GM18526 (cell line): ENCODE measurements around the gene TMEM80.

Experiments used
- POLR2A ChIP-seq: IDR thresholded peaks from 3 replicates; pipeline ENCODE4 v1.6.1; 2011; ENCODE audit not compliant: insufficient read length; ENCODE audit errors: extremely low read depth

Gene TMEM80

GRCh38 chr11:673866-674265 is 21.8 kb upstream of the TMEM80 start:
- no peak for TF ChIP-seq POLR2A

- TF ChIP-seq POLR2A: no peak
These were observed 21.2 kb upstream of the TMEM80 start for GRCh38 chr11:674406-674805.

GRCh38 chr11:678297-678696 is 17.3 kb upstream of the TMEM80 start:
- TF ChIP-seq POLR2A: no peak

GRCh38 chr11:679271-680207 is 16.1 kb upstream of the TMEM80 start:
- TF ChIP-seq POLR2A: no peak

GRCh38 chr11:680476-680875 is 15.1 kb upstream of the TMEM80 start:
- TF ChIP-seq POLR2A: no peak

GRCh38 chr11:680970-681369 is 14.6 kb upstream of the TMEM80 start:
- no peak for TF ChIP-seq POLR2A

- no peak for TF ChIP-seq POLR2A
These were observed 9.0 kb upstream of the TMEM80 start for GRCh38 chr11:686451-687243.

GRCh38 chr11:687751-688150 is 7.9 kb upstream of the TMEM80 start:
- no peak for TF ChIP-seq POLR2A

- TF ChIP-seq POLR2A: no peak
These were observed 6.9 kb upstream of the TMEM80 start for GRCh38 chr11:688681-689080.

DNA sequence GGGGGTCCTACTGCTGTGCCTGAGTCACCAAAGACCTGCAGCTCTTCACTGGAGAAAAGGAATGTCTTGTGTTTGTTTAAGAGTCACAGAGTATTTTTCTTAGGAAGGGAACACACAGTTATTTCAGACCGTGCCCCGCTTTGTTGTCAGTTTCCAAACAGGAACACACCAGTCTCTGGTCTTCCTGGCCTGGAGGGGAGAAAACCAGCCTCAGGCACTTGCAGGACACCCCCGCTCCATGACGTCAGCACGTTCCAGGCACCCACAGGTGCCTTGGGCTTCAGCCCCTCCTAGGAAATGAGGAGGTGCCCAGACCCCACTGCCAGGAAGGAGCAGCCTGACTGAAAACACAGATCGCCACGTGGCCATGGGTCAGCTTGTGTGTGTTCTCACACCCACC is 6.0 kb upstream of the TMEM80 start:
- TF ChIP-seq POLR2A: no peak

DNA sequence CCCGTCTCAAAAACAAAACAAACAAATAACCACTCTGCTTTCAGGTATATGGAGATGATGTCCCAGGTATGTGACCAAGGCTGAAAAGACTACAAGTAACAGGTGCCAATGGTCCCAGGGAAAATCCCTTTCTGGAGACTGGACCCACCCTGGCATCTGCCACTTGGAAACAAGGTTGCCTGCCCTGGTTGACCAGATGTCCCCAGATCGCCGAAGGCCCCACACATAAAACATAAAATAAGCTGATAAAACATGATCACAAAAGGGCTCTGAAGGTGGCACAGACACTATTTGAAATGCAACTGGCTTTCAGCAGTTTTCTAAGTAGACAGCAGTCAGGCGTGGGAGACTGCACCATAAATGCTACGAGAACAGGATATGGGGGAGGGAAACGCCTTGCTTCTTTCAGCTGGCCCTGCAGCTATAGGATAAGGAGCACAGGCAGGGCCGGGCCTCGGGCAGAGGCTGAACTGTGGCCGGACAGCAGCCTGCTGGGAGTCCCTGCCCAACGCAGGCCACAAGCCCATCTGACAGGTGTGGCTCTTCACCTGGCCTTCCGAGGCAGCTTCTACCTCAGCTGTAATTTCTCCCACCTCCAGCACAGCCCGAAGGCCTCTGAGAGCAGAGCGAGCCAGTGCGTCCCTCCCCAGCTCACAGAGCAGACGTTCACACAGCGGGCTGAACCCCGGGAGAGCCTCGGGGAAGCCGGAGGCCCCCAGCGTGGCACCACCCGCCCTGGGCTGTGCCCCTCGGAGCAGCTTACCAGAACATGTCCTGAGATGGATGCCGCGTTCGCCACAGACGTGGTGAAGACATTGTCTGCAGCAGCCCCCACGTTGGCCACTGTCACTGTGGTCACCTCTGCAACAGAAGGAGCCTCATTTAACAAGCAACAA is 4.6 kb upstream of the TMEM80 start:
- TF ChIP-seq POLR2A: no peak

DNA sequence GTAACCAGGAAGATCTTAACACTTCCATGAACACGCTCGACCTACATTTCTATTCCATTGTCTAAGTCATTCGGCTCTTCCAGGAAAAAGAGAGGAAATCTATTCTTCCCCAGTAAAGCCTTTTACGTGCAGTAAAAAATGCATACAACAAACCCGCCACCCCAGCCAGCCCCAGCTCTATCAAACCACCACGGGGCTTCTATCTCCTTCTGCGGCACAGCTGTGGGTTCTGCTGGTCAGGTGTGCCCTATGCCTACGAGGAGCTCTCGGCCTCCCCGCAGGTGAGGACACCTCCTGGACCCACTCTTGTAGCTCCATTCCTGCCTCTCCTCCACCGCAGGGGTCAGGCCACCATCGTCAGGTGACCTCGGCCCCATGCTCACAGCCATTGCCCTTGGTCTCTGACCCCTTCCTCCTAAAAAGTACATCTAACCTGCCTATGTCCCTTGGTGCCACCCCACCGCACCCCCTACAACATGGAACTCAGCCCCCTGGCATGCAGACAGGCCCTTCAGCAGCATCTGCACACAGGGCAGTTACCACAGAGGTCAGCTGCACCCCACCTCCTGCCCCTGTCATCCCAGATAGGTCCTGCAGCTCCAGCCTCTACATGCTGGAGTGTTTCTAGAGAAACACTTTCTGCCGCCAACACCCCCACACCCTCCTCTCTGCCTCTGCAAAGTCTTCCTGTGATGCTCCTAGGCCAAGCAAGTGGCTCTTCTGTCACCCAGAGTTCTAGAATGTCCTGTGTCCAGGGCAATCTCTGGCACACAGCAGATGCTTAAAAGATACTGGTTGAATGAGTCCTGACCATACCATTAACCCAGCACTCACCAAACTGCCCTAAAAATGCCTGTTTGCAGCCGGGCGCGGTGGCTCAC is 3.7 kb upstream of the TMEM80 start:
- no peak for TF ChIP-seq POLR2A

DNA sequence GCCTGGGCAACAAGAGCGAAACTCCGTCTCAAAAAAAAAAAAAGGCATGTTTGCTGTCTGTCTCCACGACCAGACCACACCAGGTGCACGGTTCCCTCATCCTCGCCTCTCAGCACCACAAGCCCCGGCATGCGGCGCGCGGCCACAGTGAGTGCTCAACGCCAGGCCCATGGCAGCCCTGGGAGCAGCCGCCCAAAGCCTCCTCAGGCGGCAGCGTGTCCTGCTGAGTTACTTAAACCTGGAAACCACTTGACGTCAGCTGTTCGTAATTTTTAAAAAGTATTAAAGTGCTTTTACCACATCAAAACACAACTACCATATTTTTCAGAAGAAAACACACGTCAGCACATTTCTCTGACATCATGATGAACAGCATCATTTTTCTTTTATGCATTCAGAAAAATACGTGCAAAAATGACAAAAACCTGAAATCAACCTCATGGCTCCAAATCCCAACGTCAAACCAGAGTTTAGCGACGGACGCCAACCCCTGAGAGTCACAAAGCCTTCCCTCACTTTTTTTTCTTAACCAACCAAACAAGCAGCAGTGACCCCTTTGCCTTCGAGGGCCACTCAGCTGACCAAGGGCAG is 2.7 kb upstream of the TMEM80 start:
- TF ChIP-seq POLR2A: no peak

GRCh38 chr11:693415-693831 is 2.2 kb upstream of the TMEM80 start:
- no peak for TF ChIP-seq POLR2A
